GM23338 (cell line): ENCODE data around the gene TPP1. TPM values are rescaled to one million over a fixed set of nuclear protein-coding genes. Genes with fewer than 3 reads are reported as not detected.

Experiments
- ATAC-seq: fragments of 200-7000 bp; cut with Tn5 transposase; 3 replicates; pipeline ENCODE4 v1.9.1; 2020
- DNase-seq: peaks from one replicate; pipeline ENCODE4 v3.0.0-alpha.2; 2015; ENCODE audit warnings: low spot score
- H2AFZ ChIP-seq: fragments of 200-600 bp; sonication (generic); 2 replicates; pipeline ENCODE4 v1.8.0; 2016; ENCODE audit warnings: antibody characterized with exemption, mild to moderate bottlenecking, moderate library complexity
- H3F3A ChIP-seq: fragments of 200-600 bp; sonication (generic); replicated peaks from 2 replicates; pipeline ENCODE4 v1.8.0; 2017; ENCODE audit warnings: antibody characterized with exemption, mixed run types, low read depth
- H3K27ac ChIP-seq: fragments of 200-600 bp; sonication (generic); 2 replicates; pipeline ENCODE4 v1.6.1; 2016; ENCODE audit warnings: low read depth
- H3K27me3 ChIP-seq: fragments of 200-600 bp; sonication (generic); 2 replicates; pipeline ENCODE4 v1.8.0; 2016; ENCODE audit warnings: mild to moderate bottlenecking, mixed run types, moderate library complexity; ENCODE audit not compliant: insufficient read depth
- H3K36me3 ChIP-seq: fragments of 200-600 bp; sonication (generic); 2 replicates; pipeline ENCODE4 v1.8.0; 2016; ENCODE audit warnings: mild to moderate bottlenecking; ENCODE audit not compliant: insufficient read depth
- H3K4me1 ChIP-seq: fragments of 200-600 bp; sonication (generic); 2 replicates; pipeline ENCODE4 v1.8.0; 2016; ENCODE audit warnings: mild to moderate bottlenecking, moderate library complexity; ENCODE audit not compliant: insufficient read depth
- H3K4me2 ChIP-seq: fragments of 200-600 bp; sonication (generic); 2 replicates; pipeline ENCODE4 v1.7.1; 2017; ENCODE audit warnings: mixed run types
- H3K4me3 ChIP-seq: fragments of 200-600 bp; sonication (generic); 2 replicates; pipeline ENCODE4 v1.6.1; 2016; ENCODE audit warnings: mixed run types
- H3K79me2 ChIP-seq: fragments of 200-600 bp; sonication (generic); replicated peaks from 2 replicates; pipeline ENCODE4 v1.8.0; 2017; ENCODE audit warnings: mild to moderate bottlenecking; ENCODE audit not compliant: insufficient read depth
- H3K9me2 ChIP-seq: fragments of 200-600 bp; sonication (generic); 2 replicates; pipeline ENCODE4 v1.8.0; 2017; ENCODE audit not compliant: insufficient read depth
- H4K20me1 ChIP-seq: fragments of 200-600 bp; sonication (generic); replicated peaks from 2 replicates; pipeline ENCODE4 v1.8.0; 2017; ENCODE audit warnings: mild to moderate bottlenecking; ENCODE audit not compliant: insufficient read depth
- H3K27ac Mint-ChIP-seq: 2 replicates; pipeline ENCODE4 v1.8.0; 2020; ENCODE audit warnings: inconsistent platforms, mild to moderate bottlenecking, moderate library complexity, mixed read lengths
- H3K27me3 Mint-ChIP-seq: 3 replicates; pipeline ENCODE4 v1.8.0; 2022; ENCODE audit warnings: low read depth, mild to moderate bottlenecking, moderate library complexity, mixed read lengths, inconsistent platforms; ENCODE audit not compliant: insufficient read depth, poor library complexity
- H3K36me3 Mint-ChIP-seq: 3 replicates; pipeline ENCODE4 v1.8.0; 2021; ENCODE audit warnings: low read depth, mild to moderate bottlenecking, inconsistent platforms, moderate library complexity, mixed read lengths
- H3K4me1 Mint-ChIP-seq: 3 replicates; pipeline ENCODE4 v1.8.0; 2020; ENCODE audit warnings: mild to moderate bottlenecking, inconsistent platforms, mixed read lengths
- H3K4me3 Mint-ChIP-seq: 3 replicates; pipeline ENCODE4 v1.8.0; 2021; ENCODE audit warnings: moderate library complexity, mild to moderate bottlenecking, inconsistent platforms, mixed read lengths
- H3K9me3 Mint-ChIP-seq: 3 replicates; pipeline ENCODE4 v1.8.0; 2020; ENCODE audit warnings: moderate library complexity, mild to moderate bottlenecking, inconsistent platforms, mixed read lengths
- CREB1 ChIP-seq: fragments of 250-450 bp; sonication (Bioruptor Pico); IDR thresholded peaks from 2 replicates; pipeline ENCODE4 v1.5.0; 2020; ENCODE audit warnings: low read depth, mild to moderate bottlenecking, moderate library complexity
- EZH2phosphoT487 ChIP-seq: fragments of 200-600 bp; sonication (generic); IDR thresholded peaks from one replicate; pipeline ENCODE4 v1.8.1; 2018; ENCODE audit warnings: antibody characterized with exemption; ENCODE audit not compliant: unreplicated experiment
- JUNB ChIP-seq: IDR thresholded peaks from one replicate; pipeline ENCODE4 v1.6.1; 2016; ENCODE audit warnings: antibody characterized with exemption; ENCODE audit not compliant: unreplicated experiment
- NANOG ChIP-seq: IDR thresholded peaks from 2 replicates; pipeline ENCODE4 v1.6.1; 2016; ENCODE audit warnings: antibody characterized with exemption, borderline replicate concordance
- POLR2AphosphoS5 ChIP-seq: IDR thresholded peaks from 2 replicates; pipeline ENCODE4 v1.6.1; 2016; ENCODE audit warnings: antibody characterized with exemption, low read depth
- STAT1 ChIP-seq: IDR thresholded peaks from one replicate; pipeline ENCODE4 v1.6.1; 2016; ENCODE audit warnings: antibody characterized with exemption; ENCODE audit not compliant: unreplicated experiment
- ZNF331 ChIP-seq: fragments of 250-450 bp; sonication (Bioruptor Pico); IDR thresholded peaks from 2 replicates; pipeline ENCODE4 v1.5.0; 2020; ENCODE audit warnings: low read depth, mild to moderate bottlenecking, moderate library complexity
- polyA plus RNA-seq: library from polyadenylated mRNA; unstranded; fragments of >200 nt; fragmentation: Nextera tagmentation; extraction: Ambion mirVana; gene quantifications from 2 replicates; pipeline ENCODE4 v1.2.1, GENCODE V29; 2016
- total RNA-seq: library from RNA; depleted of rRNA; stranded (reverse); fragments of >200 nt; shearing (Covaris generic); gene quantifications from 2 replicates; pipeline ENCODE4 v1.2.3, GENCODE V29; 2014
- TF ChIP-seq, protein P1 (sequence below): fragments of 250-450 bp; sonication (Bioruptor Pico); IDR thresholded peaks from 2 replicates; pipeline ENCODE4 v1.5.0; 2020; ENCODE audit warnings: mild to moderate bottlenecking, moderate library complexity
- TF ChIP-seq, protein P2 (sequence below): IDR thresholded peaks from 2 replicates; pipeline ENCODE4 v1.6.1; 2016; ENCODE audit warnings: antibody characterized with exemption
- TF ChIP-seq, protein P3 (sequence below), 2 experiments: fragments of 200-600 bp in 1 of 2; sonication (generic) in 1 of 2; conservative IDR thresholded peaks; 2 replicates each; pipeline versions ENCODE4 v1.5.1 to v1.6.1; 2016 to 2017; ENCODE audit warnings: antibody characterized with exemption in 2 of 2, low read depth in 2 of 2, mild to moderate bottlenecking in 2 of 2, moderate library complexity in 1 of 2

TPP1 gene
- total and polyA plus RNA-seq, 2 experiments from 2014 or later, result 21.7 to 49.7 TPM

DNA sequence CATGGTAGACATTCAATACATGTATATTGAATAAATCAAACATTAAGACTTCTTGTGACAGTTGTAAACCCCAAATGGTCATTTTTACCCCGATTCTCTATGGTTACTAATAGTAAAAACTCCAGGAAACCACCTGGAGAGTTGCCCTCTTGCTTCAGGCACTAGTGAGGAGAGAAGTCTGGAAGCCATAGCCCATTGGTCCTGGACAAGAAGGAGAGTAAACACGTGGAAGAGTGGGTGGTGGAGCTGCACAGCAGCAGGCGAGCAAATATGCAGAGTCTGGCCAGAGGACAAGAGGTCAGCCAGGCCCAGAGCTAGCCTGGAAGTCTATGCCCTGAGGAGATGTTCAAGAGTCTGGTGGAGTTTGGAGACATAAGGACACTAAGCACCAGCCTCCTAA is 18.6 kb upstream of the TPP1 start (continued):
- TF ChIP-seq, protein P1, sequence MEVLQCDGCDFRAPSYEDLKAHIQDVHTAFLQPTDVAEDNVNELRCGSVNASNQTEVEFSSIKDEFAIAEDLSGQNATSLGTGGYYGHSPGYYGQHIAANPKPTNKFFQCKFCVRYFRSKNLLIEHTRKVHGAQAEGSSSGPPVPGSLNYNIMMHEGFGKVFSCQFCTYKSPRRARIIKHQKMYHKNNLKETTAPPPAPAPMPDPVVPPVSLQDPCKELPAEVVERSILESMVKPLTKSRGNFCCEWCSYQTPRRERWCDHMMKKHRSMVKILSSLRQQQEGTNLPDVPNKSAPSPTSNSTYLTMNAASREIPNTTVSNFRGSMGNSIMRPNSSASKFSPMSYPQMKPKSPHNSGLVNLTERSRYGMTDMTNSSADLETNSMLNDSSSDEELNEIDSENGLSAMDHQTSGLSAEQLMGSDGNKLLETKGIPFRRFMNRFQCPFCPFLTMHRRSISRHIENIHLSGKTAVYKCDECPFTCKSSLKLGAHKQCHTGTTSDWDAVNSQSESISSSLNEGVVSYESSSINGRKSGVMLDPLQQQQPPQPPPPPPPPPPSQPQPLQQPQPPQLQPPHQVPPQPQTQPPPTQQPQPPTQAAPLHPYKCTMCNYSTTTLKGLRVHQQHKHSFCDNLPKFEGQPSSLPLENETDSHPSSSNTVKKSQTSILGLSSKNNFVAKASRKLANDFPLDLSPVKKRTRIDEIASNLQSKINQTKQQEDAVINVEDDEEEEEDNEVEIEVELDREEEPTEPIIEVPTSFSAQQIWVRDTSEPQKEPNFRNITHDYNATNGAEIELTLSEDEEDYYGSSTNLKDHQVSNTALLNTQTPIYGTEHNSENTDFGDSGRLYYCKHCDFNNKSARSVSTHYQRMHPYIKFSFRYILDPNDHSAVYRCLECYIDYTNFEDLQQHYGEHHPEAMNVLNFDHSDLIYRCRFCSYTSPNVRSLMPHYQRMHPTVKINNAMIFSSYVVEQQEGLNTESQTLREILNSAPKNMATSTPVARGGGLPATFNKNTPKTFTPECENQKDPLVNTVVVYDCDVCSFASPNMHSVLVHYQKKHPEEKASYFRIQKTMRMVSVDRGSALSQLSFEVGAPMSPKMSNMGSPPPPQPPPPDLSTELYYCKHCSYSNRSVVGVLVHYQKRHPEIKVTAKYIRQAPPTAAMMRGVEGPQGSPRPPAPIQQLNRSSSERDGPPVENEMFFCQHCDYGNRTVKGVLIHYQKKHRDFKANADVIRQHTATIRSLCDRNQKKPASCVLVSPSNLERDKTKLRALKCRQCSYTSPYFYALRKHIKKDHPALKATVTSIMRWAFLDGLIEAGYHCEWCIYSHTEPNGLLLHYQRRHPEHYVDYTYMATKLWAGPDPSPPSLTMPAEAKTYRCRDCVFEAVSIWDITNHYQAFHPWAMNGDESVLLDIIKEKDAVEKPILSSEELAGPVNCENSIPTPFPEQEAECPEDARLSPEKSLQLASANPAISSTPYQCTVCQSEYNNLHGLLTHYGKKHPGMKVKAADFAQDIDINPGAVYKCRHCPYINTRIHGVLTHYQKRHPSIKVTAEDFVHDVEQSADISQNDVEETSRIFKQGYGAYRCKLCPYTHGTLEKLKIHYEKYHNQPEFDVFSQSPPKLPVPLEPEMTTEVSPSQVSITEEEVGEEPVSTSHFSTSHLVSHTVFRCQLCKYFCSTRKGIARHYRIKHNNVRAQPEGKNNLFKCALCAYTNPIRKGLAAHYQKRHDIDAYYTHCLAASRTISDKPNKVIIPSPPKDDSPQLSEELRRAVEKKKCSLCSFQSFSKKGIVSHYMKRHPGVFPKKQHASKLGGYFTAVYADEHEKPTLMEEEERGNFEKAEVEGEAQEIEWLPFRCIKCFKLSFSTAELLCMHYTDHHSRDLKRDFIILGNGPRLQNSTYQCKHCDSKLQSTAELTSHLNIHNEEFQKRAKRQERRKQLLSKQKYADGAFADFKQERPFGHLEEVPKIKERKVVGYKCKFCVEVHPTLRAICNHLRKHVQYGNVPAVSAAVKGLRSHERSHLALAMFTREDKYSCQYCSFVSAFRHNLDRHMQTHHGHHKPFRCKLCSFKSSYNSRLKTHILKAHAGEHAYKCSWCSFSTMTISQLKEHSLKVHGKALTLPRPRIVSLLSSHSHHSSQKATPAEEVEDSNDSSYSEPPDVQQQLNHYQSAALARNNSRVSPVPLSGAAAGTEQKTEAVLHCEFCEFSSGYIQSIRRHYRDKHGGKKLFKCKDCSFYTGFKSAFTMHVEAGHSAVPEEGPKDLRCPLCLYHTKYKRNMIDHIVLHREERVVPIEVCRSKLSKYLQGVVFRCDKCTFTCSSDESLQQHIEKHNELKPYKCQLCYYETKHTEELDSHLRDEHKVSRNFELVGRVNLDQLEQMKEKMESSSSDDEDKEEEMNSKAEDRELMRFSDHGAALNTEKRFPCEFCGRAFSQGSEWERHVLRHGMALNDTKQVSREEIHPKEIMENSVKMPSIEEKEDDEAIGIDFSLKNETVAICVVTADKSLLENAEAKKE, result no peak

DNA sequence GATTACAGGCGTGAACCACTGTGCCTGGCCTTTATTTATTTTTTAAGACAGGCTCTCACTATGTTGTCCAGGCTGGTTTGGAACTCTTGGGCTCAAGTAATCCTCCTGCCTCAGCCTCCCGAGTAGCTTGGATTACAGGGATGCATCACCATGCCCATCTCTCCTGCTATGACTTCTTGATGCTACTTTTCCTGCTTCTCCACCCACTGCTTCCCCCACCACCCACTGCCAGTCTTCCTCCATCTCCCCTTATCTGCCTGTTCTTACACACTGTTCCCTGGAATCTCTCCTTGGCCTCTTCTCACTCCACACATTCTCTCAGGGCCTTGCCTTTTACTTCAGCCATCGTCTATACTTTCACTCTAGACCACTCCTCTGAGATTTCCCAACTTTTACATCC is 17.3 kb upstream of the TPP1 start:
- no peak overlapping the region for H3K4me3 Mint-ChIP-seq
- no peaks in the 10 kb centered on the region for H4K20me1 ChIP-seq
- H3K36me3 Mint-ChIP-seq, result no peaks in the 10 kb centered on the region
- H3K9me2 ChIP-seq, result no peaks in the 10 kb centered on the region
- no peak overlapping the region for H3K4me2 ChIP-seq
- H3K27ac ChIP-seq, result no peak overlapping the region
- no peak overlapping the region for H3K27ac Mint-ChIP-seq
- no peaks in the 10 kb centered on the region for H3K4me1 ChIP-seq
- H3K9me3 Mint-ChIP-seq, result no peaks in the 10 kb centered on the region
- no peaks in the 10 kb centered on the region for H3K36me3 ChIP-seq
- H3K4me1 Mint-ChIP-seq, result no peaks in the 10 kb centered on the region
- H3K79me2 ChIP-seq, result no peaks in the 10 kb centered on the region
- H2AFZ ChIP-seq, result no peak overlapping the region
- DNase-seq (no peak), ATAC-seq (no peak)
- H3K4me3 ChIP-seq, result no peak overlapping the region
- peaks cover 7% of the 10 kb centered on the region for H3K27me3 ChIP-seq
- H3F3A ChIP-seq, result no peaks in the 10 kb centered on the region
- H3K27me3 Mint-ChIP-seq, result peaks cover 7% of the 10 kb centered on the region
- TF ChIP-seq, protein P2, sequence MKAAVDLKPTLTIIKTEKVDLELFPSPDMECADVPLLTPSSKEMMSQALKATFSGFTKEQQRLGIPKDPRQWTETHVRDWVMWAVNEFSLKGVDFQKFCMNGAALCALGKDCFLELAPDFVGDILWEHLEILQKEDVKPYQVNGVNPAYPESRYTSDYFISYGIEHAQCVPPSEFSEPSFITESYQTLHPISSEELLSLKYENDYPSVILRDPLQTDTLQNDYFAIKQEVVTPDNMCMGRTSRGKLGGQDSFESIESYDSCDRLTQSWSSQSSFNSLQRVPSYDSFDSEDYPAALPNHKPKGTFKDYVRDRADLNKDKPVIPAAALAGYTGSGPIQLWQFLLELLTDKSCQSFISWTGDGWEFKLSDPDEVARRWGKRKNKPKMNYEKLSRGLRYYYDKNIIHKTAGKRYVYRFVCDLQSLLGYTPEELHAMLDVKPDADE, result no peak
- TF ChIP-seq CREB1 (CRISPR knock-in tag), result no peak
- TF ChIP-seq STAT1, result no peak
- TF ChIP-seq JUNB, result no peak
- no peak for TF ChIP-seq ZNF331 (CRISPR knock-in tag)
- TF ChIP-seq, protein P3, sequence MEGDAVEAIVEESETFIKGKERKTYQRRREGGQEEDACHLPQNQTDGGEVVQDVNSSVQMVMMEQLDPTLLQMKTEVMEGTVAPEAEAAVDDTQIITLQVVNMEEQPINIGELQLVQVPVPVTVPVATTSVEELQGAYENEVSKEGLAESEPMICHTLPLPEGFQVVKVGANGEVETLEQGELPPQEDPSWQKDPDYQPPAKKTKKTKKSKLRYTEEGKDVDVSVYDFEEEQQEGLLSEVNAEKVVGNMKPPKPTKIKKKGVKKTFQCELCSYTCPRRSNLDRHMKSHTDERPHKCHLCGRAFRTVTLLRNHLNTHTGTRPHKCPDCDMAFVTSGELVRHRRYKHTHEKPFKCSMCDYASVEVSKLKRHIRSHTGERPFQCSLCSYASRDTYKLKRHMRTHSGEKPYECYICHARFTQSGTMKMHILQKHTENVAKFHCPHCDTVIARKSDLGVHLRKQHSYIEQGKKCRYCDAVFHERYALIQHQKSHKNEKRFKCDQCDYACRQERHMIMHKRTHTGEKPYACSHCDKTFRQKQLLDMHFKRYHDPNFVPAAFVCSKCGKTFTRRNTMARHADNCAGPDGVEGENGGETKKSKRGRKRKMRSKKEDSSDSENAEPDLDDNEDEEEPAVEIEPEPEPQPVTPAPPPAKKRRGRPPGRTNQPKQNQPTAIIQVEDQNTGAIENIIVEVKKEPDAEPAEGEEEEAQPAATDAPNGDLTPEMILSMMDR (conservative IDR thresholded peaks at IDR 0.05; ENCODE audit: low read depth in 2 of 2), result no peak
- no peak for TF ChIP-seq EZH2phosphoT487
- TF ChIP-seq POLR2AphosphoS5, result no peak
- no peak for TF ChIP-seq NANOG
